AG04449 (cell line): ENCODE results near the gene ETV4.

Experiments used
- CTCF ChIA-PET: fragments of 350-600 bp; formaldehyde crosslinking; extraction: SDS; loops from one replicate; lab custom pipeline; 2021; ENCODE audit warnings: antibody characterized with exemption; lab: Yijun Ruan, JAX
- POLR2A ChIA-PET: fragments of 400-600, 350-600 bp; formaldehyde crosslinking; extraction: SDS; loops from one replicate; lab custom pipeline; 2020; ENCODE audit warnings: antibody characterized with exemption, inconsistent platforms; lab: Yijun Ruan, JAX
- DNase-seq: peaks from one replicate; pipeline ENCODE4 v3.0.0-alpha.2; 2010; ENCODE audit warnings: low read depth, low spot score
- H3K4me3 ChIP-seq: 2 replicates; pipeline ENCODE4 v1.5.1; 2011; ENCODE audit warnings: low read depth, mild to moderate bottlenecking, control low read depth, low read length
- TF ChIP-seq, protein P1 (sequence below): IDR thresholded peaks from one replicate; pipeline ENCODE4 v1.5.1; 2011; ENCODE audit warnings: mild to moderate bottlenecking, moderate library complexity, low read length, control low read depth, inconsistent platforms; ENCODE audit not compliant: insufficient read depth; ENCODE audit errors: missing control alignments

Gene ETV4

DNA sequence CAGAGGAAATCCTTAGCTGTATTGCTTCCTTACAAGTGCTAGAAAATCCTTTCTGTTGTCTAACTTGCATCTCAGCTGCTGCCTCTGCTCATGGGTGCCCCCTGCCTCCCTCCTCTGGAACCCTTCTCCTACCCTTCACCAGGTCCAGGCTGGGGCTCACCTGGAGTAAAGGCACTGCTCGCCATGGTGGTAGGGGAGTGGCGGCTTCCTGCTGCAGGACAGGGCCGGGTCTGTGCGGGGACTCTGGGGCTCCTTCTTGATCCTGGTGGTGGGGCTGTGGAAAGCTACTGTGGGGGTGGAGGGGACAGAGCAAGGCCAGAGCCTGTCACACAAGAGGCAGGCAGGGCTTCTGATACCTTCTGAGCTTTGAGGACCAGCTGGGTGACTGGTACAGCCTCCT lies 12.4 kb downstream of the ETV4 start:
- DNase-seq = no peak
- CTCF ChIA-PET = interaction anchor here (1.4 to 1.9 kb wide), 2 partner anchors 43 to 140 kb away, joined by 3 to 6 read pairs; no protein-coding TSS in a partner anchor
- POLR2A ChIA-PET = no interaction called here
- TF ChIP-seq, protein P1, sequence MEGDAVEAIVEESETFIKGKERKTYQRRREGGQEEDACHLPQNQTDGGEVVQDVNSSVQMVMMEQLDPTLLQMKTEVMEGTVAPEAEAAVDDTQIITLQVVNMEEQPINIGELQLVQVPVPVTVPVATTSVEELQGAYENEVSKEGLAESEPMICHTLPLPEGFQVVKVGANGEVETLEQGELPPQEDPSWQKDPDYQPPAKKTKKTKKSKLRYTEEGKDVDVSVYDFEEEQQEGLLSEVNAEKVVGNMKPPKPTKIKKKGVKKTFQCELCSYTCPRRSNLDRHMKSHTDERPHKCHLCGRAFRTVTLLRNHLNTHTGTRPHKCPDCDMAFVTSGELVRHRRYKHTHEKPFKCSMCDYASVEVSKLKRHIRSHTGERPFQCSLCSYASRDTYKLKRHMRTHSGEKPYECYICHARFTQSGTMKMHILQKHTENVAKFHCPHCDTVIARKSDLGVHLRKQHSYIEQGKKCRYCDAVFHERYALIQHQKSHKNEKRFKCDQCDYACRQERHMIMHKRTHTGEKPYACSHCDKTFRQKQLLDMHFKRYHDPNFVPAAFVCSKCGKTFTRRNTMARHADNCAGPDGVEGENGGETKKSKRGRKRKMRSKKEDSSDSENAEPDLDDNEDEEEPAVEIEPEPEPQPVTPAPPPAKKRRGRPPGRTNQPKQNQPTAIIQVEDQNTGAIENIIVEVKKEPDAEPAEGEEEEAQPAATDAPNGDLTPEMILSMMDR = no peak
- no peak overlapping the region for H3K4me3 ChIP-seq

DNA sequence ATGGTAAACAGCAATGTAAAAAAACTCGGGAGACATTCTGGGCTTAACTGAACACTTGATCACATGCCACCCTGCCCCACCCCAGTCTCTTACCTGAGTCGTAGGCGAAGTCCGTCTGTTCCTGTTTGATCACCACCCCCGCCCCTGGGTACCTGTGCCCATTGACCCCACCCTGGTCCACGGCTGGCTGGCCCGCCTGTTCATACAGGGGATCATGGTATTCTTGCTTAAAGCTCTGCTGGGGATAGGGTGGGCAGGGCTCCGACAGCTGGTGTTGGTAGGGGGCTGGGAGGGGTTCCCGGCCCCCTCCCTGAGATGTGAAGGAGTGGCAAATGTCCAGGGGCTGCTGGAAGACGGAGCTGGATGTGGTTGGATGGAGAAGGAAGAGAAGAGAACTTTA lies 13.6 kb downstream of the ETV4 start:
- no peak overlapping the region for H3K4me3 ChIP-seq
- POLR2A ChIA-PET = no interaction called here
- TF ChIP-seq, protein P1 = no peak
- CTCF ChIA-PET = interaction anchor here (0.7 to 1.9 kb wide), 3 partner anchors 43 to 141 kb away, joined by 3 to 6 read pairs (median 3); no protein-coding TSS in a partner anchor
- no peak for DNase-seq

DNA sequence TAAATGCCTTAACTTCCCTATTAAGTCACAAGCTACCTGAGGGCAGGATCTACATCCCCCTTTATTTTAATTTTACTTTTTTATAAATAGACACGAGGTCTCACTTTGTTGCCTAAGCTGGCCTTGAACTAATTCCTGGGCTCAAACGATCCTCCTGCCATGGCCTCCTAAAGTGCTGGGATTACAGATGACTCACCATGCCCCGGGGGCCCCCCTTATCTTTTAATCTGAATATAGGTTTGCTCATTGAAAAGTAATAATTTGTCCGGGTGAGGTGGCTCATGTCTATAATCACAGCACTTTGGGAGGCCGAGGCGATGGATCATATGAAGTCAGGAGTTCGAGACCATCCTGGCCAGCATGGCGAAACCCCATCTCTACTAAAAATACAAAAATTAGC lies 14.2 kb downstream of the ETV4 start:
- POLR2A ChIA-PET = no interaction called here
- DNase-seq = no peak
- TF ChIP-seq, protein P1 = no peak
- CTCF ChIA-PET = interaction anchor here (1.3 to 4.9 kb wide), 5 partner anchors 12 to 142 kb away, joined by 4 to 39 read pairs (median 6); partner anchors contain the start of gene DHX8
- H3K4me3 ChIP-seq = no peak overlapping the region

DNA sequence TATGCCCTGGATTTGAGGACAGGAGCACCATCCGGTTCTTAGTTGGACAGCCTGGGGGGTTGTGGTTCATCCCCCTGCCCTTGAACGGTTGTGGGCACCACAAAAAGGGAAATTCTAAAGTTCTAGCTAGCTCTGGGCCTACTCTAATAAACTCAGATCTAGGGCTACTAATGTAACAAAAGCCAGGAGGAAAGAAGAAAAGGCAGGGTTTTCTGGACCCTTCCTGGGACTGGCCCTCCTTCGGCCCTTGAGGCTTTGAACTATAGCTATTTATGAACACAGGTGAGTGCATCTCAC lies 15.1 kb downstream of the ETV4 start:
- POLR2A ChIA-PET = no interaction called here
- DNase-seq = no peak
- CTCF ChIA-PET = interaction anchor here (1.3 to 4.9 kb wide), 4 partner anchors 11 to 143 kb away, joined by 4 to 39 read pairs (median 10); partner anchors contain the start of gene DHX8
- TF ChIP-seq, protein P1 = no peak
- H3K4me3 ChIP-seq = peak overlapping the region; percentile 15; the same call in 1 of the 2 replicates

DNA sequence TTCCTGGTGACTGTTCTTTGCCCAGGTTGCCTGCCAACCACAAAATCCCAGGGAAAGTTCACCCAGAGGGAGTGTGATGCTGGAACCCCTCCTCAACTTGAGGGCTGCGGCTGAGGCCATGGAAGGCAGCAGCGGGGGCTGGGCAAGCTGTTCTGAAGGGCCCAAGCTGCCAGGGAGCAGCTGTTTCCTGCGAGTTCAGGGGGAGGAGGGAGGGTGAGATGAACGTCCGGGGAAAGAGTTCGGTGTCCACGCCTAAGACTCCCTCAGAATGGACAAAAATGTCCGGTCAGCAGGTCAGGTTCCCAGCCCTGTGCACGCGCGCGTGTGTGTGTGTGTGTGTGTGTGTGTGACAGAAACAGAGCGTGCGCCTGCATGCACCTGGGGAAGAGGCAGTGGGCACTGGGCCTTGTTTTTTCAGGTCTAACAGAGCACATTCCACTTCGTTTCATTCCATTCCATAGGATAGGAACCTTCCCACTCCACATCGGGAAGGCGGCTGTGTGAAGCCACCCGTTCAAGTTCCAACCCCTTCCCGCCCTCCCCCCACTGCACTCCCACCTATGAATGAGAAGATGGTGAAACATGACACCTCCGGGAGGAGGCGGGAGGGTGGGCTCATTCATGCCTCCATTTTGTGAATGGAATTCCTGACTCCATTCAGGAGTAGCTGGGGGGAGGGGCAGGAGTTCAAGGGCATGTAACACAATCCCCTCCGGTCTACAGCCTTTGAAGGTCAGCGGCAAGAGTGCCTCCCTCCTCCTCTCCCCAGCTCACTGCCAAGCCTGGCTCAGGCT lies 15.7 kb downstream of the ETV4 start:
- TF ChIP-seq, protein P1 = no peak
- H3K4me3 ChIP-seq = peak overlapping the region; percentile 28
- CTCF ChIA-PET = interaction anchor here (1.6 to 10.8 kb wide), 4 partner anchors 11 to 143 kb away, joined by 5 to 112 read pairs (median 26); partner anchors contain the start of gene DHX8
- POLR2A ChIA-PET = interaction anchor here (0.7 kb wide), 1 partner anchor 16 kb away, joined by 3 read pairs; the partner anchor contains the start of gene ETV4
- DNase-seq = no peak

DNA sequence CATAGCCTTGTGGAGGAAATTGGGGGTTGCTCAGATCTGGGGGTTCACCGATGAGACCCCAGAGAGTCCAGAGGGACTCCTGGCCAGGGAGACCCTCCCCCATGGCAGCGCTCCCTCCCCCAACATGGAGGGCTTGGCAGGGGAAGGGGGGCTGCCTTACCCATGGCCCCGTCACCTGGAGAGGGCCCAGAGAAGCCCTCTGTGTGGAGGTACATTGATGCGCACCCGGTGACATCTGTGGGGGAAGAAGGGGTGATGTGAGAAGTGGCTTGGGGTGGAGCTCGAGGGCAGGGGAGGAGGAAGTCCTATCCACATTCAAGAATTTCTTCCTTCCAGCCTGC lies 16.2 kb downstream of the ETV4 start:
- CTCF ChIA-PET = interaction anchor here (2.9 to 10.8 kb wide), 3 partner anchors 10 to 144 kb away, joined by 14 to 112 read pairs (median 39); no protein-coding TSS in a partner anchor
- TF ChIP-seq, protein P1 = no peak
- DNase-seq = no peak
- H3K4me3 ChIP-seq = no peak overlapping the region
- POLR2A ChIA-PET = interaction anchor here (0.7 kb wide), 1 partner anchor 16 kb away, joined by 3 read pairs; the partner anchor contains the start of gene ETV4
